Stimulated activated CD4-positive, alpha-beta T cell treated with anti-CD3 and anti-CD28 coated beads, TNF-alpha, amount 100 ng/mL, for 24 hours (primary cell): ENCODE measurements around the gene FBXO11.

Experiments
- DNase-seq, 3 experiments: peaks; one replicate each; pipeline ENCODE4 v3.0.0-alpha.2; 2020; ENCODE audit warnings: low read depth in 3 of 3

FBXO11 gene

DNA sequence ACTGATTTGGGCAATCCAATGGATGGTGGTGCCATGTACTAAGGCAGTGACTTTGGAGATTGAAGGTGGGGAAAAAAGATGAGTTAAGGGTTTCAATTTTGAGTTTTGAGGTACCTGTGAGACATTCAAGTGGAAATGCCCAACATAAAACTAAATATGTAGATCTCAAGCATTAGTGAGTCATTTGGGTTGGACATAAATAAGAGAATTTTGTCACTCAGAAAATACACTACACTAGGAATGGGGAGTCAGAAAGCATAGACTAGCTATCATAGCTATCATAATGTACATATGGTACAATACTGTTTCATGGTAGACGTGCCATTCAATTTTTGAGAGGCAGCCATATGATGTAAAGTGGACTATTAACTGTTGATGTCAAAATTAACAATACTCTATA lies 56.1 kb downstream of the FBXO11 start:
- no peak for DNase-seq

- no peak for DNase-seq
Measured at GRCh38 chr2:47849368-47849767, 56.9 kb downstream of the FBXO11 start.

GRCh38 chr2:47844162-47844561 lies 62.1 kb downstream of the FBXO11 start:
- no peak for DNase-seq

DNA sequence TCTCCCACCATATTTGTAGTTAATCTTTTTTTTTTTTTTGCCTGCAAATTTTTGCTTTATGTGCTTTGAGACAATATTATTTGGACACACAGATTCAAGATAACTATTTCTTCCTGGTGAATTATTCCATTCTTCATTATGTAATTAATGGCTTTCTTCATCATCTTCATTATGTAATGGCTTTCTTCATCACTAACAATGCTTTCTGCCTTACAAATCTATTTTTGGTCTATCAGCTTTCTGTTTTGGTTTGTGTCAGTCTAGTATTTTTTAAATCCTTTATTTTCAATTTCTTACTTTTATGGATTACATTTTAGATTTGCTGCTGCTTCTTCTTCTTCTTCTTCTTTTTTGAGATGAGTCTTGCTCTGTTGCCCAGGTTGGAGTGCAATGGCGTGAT lies 62.9 kb downstream of the FBXO11 start:
- DNase-seq, result no peak

DNA sequence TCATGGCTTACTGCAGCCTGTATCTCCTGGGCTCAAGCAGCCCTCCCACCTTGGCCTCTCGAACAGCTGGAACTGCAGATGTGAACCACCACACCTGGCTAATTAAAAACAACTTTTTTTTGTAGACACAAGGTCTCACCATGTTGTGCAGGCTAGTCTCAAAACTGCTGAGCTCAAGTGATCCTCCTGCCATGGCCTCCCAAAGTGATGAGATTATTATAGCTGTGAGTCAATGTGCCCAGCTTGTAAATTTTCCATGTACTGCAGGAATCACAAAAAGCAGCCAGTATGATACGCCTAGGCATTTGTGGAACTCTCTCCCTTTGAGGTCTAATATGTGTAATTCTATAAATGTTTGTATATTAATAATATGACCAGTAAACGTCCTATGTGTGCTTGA lies 63.5 kb downstream of the FBXO11 start:
- DNase-seq, result no peak

DNA sequence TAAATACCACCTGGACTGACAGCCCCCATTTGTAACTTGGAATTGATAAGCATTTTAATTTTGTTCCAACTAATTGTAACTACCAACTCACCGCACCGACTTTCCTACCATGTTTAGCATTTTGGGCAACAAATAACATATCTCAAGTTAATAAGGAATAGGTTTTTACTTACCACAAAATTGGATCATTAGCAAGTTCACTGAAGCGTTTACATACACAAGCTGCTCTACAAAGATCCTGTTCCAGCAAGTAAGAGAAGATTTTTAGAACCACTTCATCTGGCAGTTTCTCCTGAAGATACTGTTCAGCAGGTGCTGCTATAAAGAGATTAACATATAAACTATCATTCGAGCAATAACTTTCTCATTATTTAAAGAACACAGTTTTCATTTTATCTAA lies 67.6 kb downstream of the FBXO11 start:
- DNase-seq, result no peak

- DNase-seq, result no peak
Measured at GRCh38 chr2:47838249-47838648, 68.0 kb downstream of the FBXO11 start.

DNA sequence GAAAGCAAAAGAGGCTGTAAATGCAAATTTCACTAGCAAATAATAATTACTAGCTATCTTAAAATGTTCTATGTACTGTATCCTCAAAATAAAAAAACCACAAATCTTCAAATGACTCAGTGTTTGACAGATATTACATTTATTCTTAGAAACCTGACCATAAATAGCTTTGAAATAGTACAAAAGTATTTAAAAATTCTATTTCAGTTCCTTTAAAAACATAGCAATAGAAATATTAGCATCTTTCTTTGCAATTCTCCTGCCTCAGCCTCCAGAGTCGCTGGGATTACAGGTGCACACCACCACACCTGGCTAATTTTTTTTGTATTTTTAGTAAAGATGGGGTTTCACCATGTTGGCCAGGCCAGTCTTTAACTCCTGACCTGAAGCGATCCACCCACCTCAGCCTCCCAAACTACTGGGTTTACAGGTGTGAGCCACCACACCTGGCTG lies 72.8 kb downstream of the FBXO11 start:
- no peak for DNase-seq

DNA sequence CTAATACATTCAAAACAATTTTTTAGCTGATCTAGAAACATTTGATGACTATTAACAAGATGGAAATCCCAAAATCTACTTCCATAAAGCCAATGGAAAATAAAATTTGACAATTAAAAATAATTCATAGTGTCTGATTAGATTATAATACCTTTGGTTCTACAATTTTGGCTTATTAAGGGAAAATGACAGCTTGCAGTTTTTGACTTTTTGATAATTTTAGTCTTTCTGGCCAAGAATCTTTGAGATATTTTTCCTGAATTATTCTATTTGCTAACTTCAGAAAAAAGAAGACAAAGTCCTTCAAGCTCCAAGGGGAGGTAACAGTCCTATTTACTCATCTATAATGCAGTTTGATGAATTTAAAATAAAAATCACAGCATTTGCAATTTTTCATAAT lies 83.8 kb downstream of the FBXO11 start:
- no peak for DNase-seq

DNA sequence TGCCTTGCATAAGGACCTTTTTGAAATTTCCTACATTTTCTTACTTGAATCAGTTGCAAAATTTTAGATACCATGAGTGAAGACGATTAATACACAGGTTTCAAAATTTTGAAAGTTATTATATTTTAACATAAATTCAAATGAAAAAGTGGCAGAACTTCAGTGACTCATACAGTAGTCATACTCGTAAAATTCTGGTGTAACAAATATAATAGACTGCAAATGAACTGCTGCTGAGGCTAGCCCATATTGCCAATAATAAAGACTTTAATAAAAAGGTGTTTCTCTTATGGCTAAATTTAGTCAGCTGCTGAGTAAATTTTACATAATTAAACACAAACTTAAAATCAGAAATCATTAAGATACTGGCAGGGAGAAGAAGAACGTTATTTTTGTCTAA lies 86.5 kb downstream of the FBXO11 start:
- DNase-seq, result no peak

- DNase-seq, result no peak
Measured at GRCh38 chr2:47818777-47819176, 87.5 kb downstream of the FBXO11 start.

- DNase-seq, result no peak
Measured at GRCh38 chr2:47815764-47816163, 90.5 kb downstream of the FBXO11 start.

- DNase-seq, result no peak
Measured at GRCh38 chr2:47811668-47812067, 94.6 kb downstream of the FBXO11 start.

DNA sequence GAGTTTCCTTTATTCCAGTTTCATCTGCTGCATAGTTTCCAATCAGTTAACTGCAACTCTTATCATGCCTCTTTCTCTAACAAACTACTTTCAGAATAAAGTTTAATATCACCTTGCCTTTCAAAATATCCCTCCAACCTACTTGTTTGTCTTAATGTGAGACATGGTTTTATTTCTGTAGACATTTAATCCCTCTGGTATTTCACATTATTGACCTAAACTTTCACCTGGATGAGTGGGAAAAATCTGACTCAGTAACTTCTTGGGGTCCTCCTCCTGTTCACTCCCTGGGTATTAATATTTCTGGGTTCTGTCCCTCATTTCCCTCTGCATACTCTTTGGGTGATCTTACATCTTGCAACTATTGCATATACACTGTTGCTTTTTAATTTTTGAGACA lies 95.4 kb downstream of the FBXO11 start:
- DNase-seq, result no peak

DNA sequence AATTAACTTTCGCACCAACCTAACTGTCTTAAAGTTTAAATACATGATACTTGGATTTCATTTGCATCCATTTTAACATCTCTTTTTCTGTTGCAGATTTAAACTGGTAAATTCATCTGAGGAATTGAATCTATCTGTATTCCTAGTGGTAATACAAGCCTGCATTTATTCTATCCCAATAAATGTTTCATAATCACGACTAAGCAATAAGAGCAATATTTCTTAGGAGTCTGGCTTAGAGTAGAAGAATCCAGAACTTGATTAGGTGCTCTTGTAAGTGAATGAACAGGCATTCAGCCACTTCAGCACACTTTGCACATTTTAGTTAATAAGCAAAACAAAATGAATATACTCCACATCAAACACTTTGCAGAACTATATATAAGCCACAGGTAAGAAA lies 96.4 kb downstream of the FBXO11 start:
- DNase-seq, result no peak

DNA sequence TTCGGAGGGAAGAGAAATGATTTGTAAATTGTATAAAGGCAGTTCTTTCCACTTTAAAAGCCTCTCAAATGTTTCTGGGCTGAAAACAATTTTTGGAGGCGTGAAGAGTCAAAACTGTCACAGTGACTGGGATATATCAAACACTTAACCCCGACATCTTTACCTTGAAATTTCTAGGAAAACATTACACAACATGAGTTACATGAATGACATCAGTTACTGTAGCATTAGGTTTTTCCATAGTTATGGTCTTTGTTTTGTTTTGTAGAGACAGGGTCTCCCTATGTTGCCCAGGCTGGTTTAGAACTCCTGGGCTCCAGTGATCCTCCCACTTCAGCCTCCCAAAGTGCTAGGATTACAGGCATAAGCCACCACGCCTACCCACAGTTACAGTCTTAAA lies 97.7 kb downstream of the FBXO11 start:
- no peak for DNase-seq

GRCh38 chr2:47805850-47806249 lies 100.4 kb downstream of the FBXO11 start:
- DNase-seq, result no peak

DNA sequence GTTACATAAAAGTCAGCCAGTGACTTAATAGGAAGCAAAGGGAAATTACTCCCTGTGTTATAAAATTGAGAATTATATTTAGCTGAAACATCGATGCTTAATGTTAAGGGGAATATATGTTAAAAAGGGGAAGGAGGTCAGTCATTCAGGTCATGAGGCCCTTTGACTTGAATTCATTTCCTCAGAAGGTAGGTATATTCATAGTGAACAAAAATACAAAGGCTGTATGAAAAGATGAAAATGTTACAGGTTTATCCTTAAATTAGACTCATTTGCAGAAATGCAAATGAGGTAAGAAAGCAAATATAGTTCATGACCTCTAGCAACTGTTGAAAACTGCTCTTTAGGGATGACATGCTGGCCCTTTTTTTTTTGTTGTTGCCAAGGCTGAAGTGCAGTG lies 102.5 kb downstream of the FBXO11 start:
- no peak for DNase-seq

GRCh38 chr2:47803363-47803762 lies 102.9 kb downstream of the FBXO11 start:
- DNase-seq, result no peak

DNA sequence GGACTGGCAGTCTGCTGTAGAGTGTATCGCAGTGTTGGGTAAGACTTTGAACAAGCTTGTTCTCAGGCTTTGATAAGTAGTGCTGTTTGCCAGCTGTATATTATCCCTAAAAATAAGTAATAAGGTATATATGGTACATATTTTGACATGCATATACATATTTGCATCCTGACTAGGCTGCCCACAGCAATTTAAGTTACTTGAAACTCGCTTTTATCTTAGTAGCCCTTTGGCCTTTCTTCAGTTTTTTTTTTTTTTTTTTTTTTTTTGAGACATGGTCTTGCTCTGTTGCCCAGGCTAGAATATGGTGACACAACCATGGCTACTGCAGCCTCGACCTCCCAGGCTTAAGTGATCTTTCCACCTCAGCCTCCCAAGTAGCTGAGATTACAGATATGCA lies 105.2 kb downstream of the FBXO11 start:
- no peak for DNase-seq

DNA sequence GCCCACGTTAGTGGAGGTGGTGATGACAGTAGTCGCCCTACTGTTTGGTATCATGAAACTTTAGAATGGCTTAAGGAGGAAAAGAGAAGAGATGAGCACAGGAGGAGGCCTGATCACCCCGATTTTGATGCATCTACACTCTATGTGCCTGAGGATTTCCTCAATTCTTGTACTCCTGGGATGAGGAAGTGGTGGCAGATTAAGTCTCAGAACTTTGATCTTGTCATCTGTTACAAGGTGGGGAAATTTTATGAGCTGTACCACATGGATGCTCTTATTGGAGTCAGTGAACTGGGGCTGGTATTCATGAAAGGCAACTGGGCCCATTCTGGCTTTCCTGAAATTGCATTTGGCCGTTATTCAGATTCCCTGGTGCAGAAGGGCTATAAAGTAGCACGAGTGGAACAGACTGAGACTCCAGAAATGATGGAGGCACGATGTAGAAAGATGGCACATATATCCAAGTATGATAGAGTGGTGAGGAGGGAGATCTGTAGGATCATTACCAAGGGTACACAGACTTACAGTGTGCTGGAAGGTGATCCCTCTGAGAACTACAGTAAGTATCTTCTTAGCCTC lies 107.2 kb downstream of the FBXO11 start:
- DNase-seq, result no peak

DNA sequence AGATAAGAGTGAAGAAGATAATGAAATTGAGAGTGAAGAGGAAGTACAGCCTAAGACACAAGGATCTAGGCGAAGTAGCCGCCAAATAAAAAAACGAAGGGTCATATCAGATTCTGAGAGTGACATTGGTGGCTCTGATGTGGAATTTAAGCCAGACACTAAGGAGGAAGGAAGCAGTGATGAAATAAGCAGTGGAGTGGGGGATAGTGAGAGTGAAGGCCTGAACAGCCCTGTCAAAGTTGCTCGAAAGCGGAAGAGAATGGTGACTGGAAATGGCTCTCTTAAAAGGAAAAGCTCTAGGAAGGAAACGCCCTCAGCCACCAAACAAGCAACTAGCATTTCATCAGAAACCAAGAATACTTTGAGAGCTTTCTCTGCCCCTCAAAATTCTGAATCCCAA lies 107.7 kb downstream of the FBXO11 start:
- DNase-seq, result no peak

GRCh38 chr2:47796090-47796697 lies 110.1 kb downstream of the FBXO11 start:
- no peak for DNase-seq

DNA sequence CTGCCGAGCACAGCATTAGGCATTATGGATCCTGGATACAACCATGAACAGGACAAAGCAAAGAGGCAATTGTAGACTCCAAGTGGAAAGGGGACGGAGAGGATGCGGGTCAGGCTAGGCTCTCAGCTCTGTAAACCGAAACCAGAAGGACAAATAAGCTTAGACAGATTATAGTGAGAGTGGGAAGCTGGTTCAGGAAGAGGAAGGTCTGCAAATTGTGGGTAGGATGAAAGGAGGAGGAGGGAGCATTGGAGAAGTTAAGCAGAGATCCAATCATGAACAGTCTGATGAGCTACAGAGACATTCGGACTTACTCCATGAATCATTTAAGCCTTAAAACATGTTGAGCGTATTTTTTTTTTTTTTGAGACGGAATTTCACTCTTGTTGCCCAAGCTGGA lies 120.3 kb downstream of the FBXO11 start:
- no peak for DNase-seq
